NOMO-1 (cell line): ENCODE data around the gene PDE10A.

Source experiments
- DNase-seq, 2 experiments: peaks; one replicate each; lab custom pipeline; 2025; ENCODE audit not compliant: unreplicated experiment in 2 of 2; lab: John Stamatoyannopoulos, UW

PDE10A gene

GRCh38 chr6:165678904-165679303, 15.9 kb upstream of the PDE10A start:
- no peak for DNase-seq

GRCh38 chr6:165678429-165678828, 15.4 kb upstream of the PDE10A start:
- DNase-seq, result no peak

GRCh38 chr6:165677091-165677490, 14.1 kb upstream of the PDE10A start:
- no peak for DNase-seq

GRCh38 chr6:165676435-165677068, 13.5 kb upstream of the PDE10A start:
- no peak for DNase-seq

- DNase-seq, result no peak
Measured at GRCh38 chr6:165675120-165675519, 12.1 kb upstream of the PDE10A start.

- no peak for DNase-seq
Measured at GRCh38 chr6:165674155-165675029, 11.4 kb upstream of the PDE10A start.

- no peak for DNase-seq
Measured at GRCh38 chr6:165671222-165671768, 8.3 kb upstream of the PDE10A start.

- no peak for DNase-seq
Measured at GRCh38 chr6:165668951-165669350, 5.9 kb upstream of the PDE10A start.

GRCh38 chr6:165665384-165665672, 2.3 kb upstream of the PDE10A start:
- DNase-seq, result no peak

- no peak for DNase-seq
Measured at GRCh38 chr6:165664559-165665383, 1.7 kb upstream of the PDE10A start.

- DNase-seq, result no peak
Measured at GRCh38 chr6:165663736-165664558, 906 bp upstream of the PDE10A start.

GRCh38 chr6:165663377-165663735, 315 bp upstream of the PDE10A start:
- DNase-seq, result no peak

GRCh38 chr6:165662041-165662748, 846 bp downstream of the PDE10A start:
- DNase-seq, result no peak

GRCh38 chr6:165661664-165662025, 1.4 kb downstream of the PDE10A start:
- DNase-seq, result no peak

GRCh38 chr6:165660857-165661663, 2.0 kb downstream of the PDE10A start:
- DNase-seq, result no peak

- no peak for DNase-seq
Measured at GRCh38 chr6:165659945-165660856, 2.8 kb downstream of the PDE10A start.

- no peak for DNase-seq
Measured at GRCh38 chr6:165658395-165659058, 4.5 kb downstream of the PDE10A start.

GRCh38 chr6:165657325-165657680, 5.7 kb downstream of the PDE10A start:
- DNase-seq, result no peak
